Measurements from ENCODE around the gene CTNNA1.
"Not testable (repeated sequence)": the region's sequence is repeated elsewhere in the genome, so short reads cannot be mapped to it uniquely, and the experiment has no call there.

CTNNA1 gene

GRCh38 chr5:138911441-138911840 is 158.2 kb downstream of the CTNNA1 start:
- ChIA-PET CTCF (no interaction called here), POLR2A (no interaction called here)
- DNase-seq (ENCODE audit: extremely low spot score) = no peak
- TF ChIP-seq CTCF (IDR thresholded peaks at IDR 0.05; ENCODE audit: control extremely low read depth, extremely low read depth, low read depth, missing control alignments) = no peak

- no peak for DNase-seq (ENCODE audit: extremely low spot score)
- ChIA-PET CTCF (interaction anchor here (1.2 kb wide), 1 partner anchor 127 kb away, joined by 3 read pairs; no protein-coding TSS in a partner anchor), POLR2A (no interaction called here)
- TF ChIP-seq CTCF (IDR thresholded peaks at IDR 0.05; ENCODE audit: control extremely low read depth, extremely low read depth, low read depth, missing control alignments) = no peak
These were observed 158.9 kb downstream of the CTNNA1 start for GRCh38 chr5:138912093-138912492.

GRCh38 chr5:138913773-138914172 is 160.5 kb downstream of the CTNNA1 start:
- no peak for TF ChIP-seq CTCF (IDR thresholded peaks at IDR 0.05; ENCODE audit: control extremely low read depth, extremely low read depth, low read depth, missing control alignments)
- no peak for DNase-seq (ENCODE audit: extremely low spot score)
- ChIA-PET POLR2A (no interaction called here), CTCF (interaction anchor here (1.0 kb wide), 1 partner anchor 12 kb away, joined by 3 read pairs; no protein-coding TSS in a partner anchor)

GRCh38 chr5:138914338-138914737 is 161.1 kb downstream of the CTNNA1 start:
- no peak for DNase-seq (ENCODE audit: extremely low spot score)
- ChIA-PET CTCF (interaction anchor here (1.0 kb wide), 1 partner anchor 11 kb away, joined by 3 read pairs; no protein-coding TSS in a partner anchor), POLR2A (no interaction called here)
- TF ChIP-seq CTCF (IDR thresholded peaks at IDR 0.05; ENCODE audit: control extremely low read depth, extremely low read depth, low read depth, missing control alignments) = no peak

GRCh38 chr5:138918686-138919085 is 165.5 kb downstream of the CTNNA1 start:
- CTCF ChIA-PET = no interaction called here
- POLR2A ChIA-PET = no interaction called here
- TF ChIP-seq CTCF (IDR thresholded peaks at IDR 0.05; ENCODE audit: control extremely low read depth, extremely low read depth, low read depth, missing control alignments) = no peak
- no peak for DNase-seq (ENCODE audit: extremely low spot score)

GRCh38 chr5:138920181-138920580 is 167.0 kb downstream of the CTNNA1 start:
- ChIA-PET CTCF (no interaction called here), POLR2A (no interaction called here)
- TF ChIP-seq CTCF (IDR thresholded peaks at IDR 0.05; ENCODE audit: control extremely low read depth, extremely low read depth, low read depth, missing control alignments) = no peak
- DNase-seq (ENCODE audit: extremely low spot score) = no peak

- DNase-seq (ENCODE audit: extremely low spot score); CTCF ChIA-PET; POLR2A ChIA-PET: not testable (repeated sequence)
These were observed 168.1 kb downstream of the CTNNA1 start for GRCh38 chr5:138921362-138921761.

All from GM10248 (cell line).